ENCODE measurements around the gene SCAPER.
"Not testable (repeated sequence)": the region's sequence is repeated elsewhere in the genome, so short reads cannot be mapped to it uniquely, and the experiment has no call there.

SCAPER gene

DNA sequence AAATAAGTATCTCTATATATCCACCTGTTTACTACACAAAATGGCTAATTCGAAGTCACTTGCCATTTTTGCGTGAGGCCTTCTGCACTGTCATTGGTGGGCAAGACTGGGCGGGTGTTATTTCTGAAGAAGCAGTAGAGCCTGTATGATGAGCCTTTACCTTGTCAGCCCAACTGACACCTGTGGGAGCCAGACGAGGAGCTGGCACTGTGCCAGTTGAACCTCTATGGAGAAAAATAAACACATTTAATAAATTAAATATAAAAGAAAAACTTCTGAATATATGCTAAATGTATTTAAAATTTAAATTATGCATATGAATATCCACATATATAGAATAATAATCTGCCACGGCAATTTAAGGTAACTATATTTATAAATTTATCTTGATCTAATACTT, 109.9 kb downstream of the SCAPER start:
- in situ Hi-C loops (cut with MboI; ENCODE audit: low sequenced_read_pairs), result no loop called here

GRCh38 chr15:76793162-76793561, 112.0 kb downstream of the SCAPER start:
- in situ Hi-C loops (cut with MboI; ENCODE audit: low sequenced_read_pairs), result no loop called here

DNA sequence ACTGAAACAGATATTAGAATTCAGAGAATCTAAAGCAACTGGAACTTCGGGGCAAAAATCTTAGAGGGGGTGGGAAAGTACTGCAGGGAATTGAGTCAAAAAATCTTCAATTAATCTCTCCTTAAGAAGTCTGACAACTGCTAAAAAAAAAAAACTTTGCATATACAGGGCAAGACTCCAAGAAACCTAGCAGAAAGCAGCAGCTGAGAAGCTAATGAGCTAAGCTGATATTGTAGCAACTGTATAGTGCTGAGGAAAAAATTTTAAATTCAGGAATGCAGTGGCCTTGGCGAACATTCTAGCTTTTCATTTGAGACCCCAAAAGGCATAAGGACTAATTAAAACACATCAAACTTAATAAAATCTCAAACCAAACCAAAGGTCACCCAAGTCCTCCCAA, 113.6 kb downstream of the SCAPER start:
- in situ Hi-C loops (cut with MboI; ENCODE audit: low sequenced_read_pairs), result no loop called here

DNA sequence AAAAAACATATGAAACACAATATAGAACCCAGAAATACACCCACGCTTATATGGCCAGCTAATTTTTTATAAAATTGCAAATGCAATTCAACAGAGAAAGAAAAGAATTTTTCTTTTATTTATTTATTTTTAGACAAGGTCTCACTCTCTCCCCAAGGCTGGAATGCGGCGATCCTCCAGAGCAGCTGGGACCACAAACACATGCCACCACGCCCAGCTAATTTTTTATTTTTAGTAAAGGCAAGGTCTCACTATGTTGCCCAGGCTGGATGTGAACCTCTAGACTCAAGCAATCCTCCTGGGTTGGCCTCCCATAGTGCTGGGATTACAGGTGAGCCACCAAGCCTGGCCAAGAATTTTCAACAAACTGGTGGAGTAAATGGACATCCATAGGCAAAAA, 117.9 kb downstream of the SCAPER start:
- in situ Hi-C loops (cut with MboI; ENCODE audit: low sequenced_read_pairs), result no loop called here

- in situ Hi-C loops (cut with MboI; ENCODE audit: low sequenced_read_pairs), result no loop called here
Observed at GRCh38 chr15:76776969-76777368, 128.2 kb downstream of the SCAPER start.

DNA sequence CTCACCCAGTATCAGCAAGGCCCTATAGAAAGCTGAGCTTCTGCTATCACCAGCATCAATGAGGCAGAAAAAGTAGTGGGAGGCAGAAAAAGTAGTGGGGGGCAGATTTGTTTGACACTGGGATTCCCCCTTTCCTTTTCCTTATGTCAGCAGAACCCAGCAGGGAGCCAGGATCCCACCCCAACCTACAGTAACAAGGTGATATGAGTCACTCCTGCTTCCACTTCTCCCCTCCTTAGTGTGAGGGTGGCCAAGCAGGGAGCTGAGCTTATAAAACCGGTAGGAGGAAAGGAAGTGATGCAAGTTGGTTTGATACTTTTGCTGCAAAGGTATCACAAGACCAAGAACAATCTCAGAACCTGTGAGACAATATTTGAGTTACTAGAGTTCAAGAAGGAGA, 128.7 kb downstream of the SCAPER start:
- in situ Hi-C loops (cut with MboI; ENCODE audit: low sequenced_read_pairs), result no loop called here

- in situ Hi-C loops (cut with MboI; ENCODE audit: low sequenced_read_pairs), result no loop called here
Observed at GRCh38 chr15:76773234-76773633, 131.9 kb downstream of the SCAPER start.

DNA sequence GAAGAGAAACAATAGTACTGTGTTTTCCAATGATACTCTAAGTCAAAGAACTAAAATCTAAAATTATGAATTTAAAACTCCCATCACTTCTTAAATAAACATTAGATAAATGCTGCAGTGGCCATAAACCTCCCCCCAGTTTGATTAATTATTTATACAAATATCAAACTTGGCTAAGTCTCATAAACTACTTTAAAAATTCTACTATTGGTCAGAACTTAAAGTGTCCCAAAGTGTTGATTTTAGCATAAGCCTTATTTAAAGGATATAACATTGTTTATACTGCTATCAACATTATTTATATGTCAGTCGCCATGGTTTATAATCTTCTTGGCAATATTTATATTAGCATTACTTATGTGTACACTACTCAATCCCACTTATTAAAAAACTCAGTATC, 132.4 kb downstream of the SCAPER start:
- in situ Hi-C loops (cut with MboI; ENCODE audit: low sequenced_read_pairs), result no loop called here

GRCh38 chr15:76764004-76764403, 141.1 kb downstream of the SCAPER start:
- in situ Hi-C loops (cut with MboI; ENCODE audit: low sequenced_read_pairs), result no loop called here

GRCh38 chr15:76763554-76763953, 141.6 kb downstream of the SCAPER start:
- in situ Hi-C loops (cut with MboI; ENCODE audit: low sequenced_read_pairs), result no loop called here

- in situ Hi-C loops (cut with MboI; ENCODE audit: low sequenced_read_pairs), result no loop called here
Observed at GRCh38 chr15:76756381-76756780, 148.8 kb downstream of the SCAPER start.

GRCh38 chr15:76753771-76754170, 151.4 kb downstream of the SCAPER start:
- in situ Hi-C loops (cut with MboI; ENCODE audit: low sequenced_read_pairs), result no loop called here

DNA sequence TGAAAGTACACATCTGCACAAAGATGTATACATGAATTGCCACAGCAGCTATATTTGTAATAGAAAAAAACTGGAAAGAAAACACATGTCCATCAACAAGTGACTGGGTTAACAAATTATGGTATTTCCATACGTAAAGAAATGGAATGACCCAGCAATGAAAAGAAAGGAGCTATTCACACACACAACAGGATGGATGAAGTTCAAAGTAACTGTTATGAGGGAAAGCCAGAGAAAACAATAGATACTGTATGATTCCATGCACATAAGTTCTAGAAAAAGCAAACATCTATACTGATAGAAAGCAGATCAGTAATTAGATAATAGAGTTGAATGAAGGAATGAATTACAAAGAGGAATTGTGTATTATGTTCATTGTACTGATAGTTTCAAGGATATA, 152.0 kb downstream of the SCAPER start:
- in situ Hi-C loops (cut with MboI; ENCODE audit: low sequenced_read_pairs), result no loop called here

DNA sequence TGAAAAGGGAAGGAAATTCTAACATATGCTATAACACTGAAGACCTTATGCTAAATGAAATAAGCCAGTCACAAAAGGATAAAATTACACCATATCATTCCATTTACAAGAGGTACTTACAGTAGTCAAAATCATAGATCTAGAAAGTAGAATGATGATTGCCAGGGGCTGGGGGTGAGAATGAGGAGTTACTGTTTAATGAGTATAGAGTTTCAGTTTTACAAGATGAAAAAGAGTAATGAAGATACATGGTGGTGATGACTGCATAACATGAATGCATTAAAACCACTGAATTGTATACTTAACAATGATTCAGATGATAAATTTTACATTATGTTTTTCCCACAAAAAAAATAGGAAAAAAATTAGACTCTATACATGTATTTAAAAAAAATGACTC, 152.6 kb downstream of the SCAPER start:
- in situ Hi-C loops (cut with MboI; ENCODE audit: low sequenced_read_pairs), result no loop called here

GRCh38 chr15:76737573-76737972, 167.6 kb downstream of the SCAPER start:
- in situ Hi-C loops (cut with MboI; ENCODE audit: low sequenced_read_pairs), result no loop called here

DNA sequence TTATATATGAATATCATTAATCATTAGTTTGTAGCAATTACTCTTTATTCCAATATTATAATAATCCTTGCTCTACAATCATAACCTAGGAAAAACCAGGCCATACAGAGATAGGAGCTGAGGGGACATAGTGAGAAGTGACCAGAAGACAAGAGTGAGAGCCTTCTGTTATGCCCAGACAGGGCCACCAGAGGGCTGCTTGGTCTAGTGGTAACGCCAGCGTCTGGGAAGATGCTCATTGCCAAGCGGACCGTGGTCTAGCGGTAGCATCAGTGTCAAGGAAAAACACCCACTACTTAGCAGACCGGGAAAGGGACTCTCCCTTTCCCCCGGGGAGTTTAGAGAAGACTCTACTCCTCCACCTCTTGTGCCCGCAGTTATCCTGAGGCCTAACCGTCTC, 172.8 kb downstream of the SCAPER start:
- in situ Hi-C loops (cut with MboI; ENCODE audit: low sequenced_read_pairs), result not testable (repeated sequence)

DNA sequence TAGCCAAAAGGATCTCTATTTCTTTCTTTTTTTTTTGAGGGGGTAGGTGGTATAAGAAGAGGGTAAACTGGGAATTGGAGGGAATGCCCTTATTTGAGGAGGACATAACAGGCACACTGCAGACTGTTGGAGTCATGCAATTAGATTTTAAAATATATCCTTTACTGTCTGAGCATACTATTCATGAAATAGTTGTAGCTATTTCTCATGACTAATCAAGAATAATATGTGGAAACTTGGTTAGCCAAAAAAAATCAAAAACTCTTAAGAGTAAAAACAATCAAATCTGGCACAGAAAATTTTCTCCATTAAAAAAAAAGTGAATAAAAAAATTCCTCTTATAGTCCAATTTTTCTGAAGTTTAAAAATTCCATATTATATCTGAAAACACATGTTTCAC, 174.9 kb downstream of the SCAPER start:
- in situ Hi-C loops (cut with MboI; ENCODE audit: low sequenced_read_pairs), result no loop called here

GRCh38 chr15:76718863-76719262, 186.3 kb downstream of the SCAPER start:
- in situ Hi-C loops (cut with MboI; ENCODE audit: low sequenced_read_pairs), result no loop called here

DNA sequence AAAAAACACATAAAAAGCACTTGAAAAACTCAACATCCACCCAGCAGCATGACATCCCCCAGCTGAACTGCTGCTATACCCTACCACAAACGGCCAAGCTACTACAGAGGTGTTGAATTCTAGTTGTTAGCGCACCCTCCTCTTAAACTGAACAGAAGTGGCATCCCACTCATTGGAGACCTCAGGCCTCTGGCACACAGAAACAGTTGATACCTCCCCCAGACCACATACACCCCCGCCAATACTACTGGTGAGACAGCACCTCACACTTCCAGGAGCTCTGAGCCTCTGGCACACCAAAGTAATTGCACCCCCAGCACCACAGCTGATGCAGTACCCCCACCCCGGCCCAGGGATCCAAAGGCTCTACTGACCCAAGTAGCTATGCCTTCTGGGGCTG, 190.2 kb downstream of the SCAPER start:
- in situ Hi-C loops (cut with MboI; ENCODE audit: low sequenced_read_pairs), result no loop called here

GRCh38 chr15:76711351-76711827, 193.8 kb downstream of the SCAPER start:
- in situ Hi-C loops (cut with MboI; ENCODE audit: low sequenced_read_pairs), result no loop called here

DNA sequence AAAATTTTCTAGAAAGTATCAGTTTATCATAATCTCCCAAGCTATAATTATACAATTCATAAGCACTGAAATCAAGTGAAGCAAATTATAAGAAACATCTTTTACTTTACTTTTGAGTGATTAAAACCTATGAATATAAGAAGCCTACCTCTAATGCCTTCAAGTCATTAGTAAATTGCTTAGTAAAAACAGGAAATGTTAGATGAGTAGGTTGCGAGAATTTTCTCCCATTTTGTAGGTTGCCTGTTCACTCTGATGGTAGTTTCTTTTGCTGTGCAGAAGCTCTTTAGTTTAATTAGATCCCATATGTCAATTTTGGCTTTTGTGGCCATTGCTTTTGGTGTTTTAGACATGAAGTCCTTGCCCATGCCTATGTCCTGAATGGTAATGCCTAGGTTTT, 201.1 kb downstream of the SCAPER start:
- in situ Hi-C loops (cut with MboI; ENCODE audit: low sequenced_read_pairs), result not testable (repeated sequence)

- in situ Hi-C loops (cut with MboI; ENCODE audit: low sequenced_read_pairs), result no loop called here
Observed at GRCh38 chr15:76696840-76697239, 208.3 kb downstream of the SCAPER start.

- in situ Hi-C loops (cut with MboI; ENCODE audit: low sequenced_read_pairs), result not testable (repeated sequence)
Observed at GRCh38 chr15:76692546-76692945, 212.6 kb downstream of the SCAPER start.

- in situ Hi-C loops (cut with MboI; ENCODE audit: low sequenced_read_pairs), result not testable (repeated sequence)
Observed at GRCh38 chr15:76687592-76687991, 217.5 kb downstream of the SCAPER start.

Measured in hTERT RPE-1 (cell line).